ENCODE data around the gene SLIT1. TPM values are rescaled to one million over a fixed set of nuclear protein-coding genes. Genes with fewer than 3 reads are reported as not detected.
A peak's percentile ranks its signal among the peaks of the same experiment; 100 is the strongest.

The SLIT1 gene
- total and polyA plus RNA-seq, 5 donors from 2014 or later = 0.32 TPM; not detected in 4

GRCh38 chr10:97211229-97211628, 25.5 kb upstream of the SLIT1 start:
- Mint-ChIP-seq H3K4me1 (peaks cover 0 to 5% (median 0%) of the 10 kb centered on the region in 4 donors), H3K4me3 (no peak overlapping the region), H3K27ac (no peak overlapping the region), H3K27me3 (no peaks in the 10 kb centered on the region), H3K36me3 (no peaks in the 10 kb centered on the region), H3K9me3 (no peaks in the 10 kb centered on the region)
- ATAC-seq (ENCODE audit: low read depth in 2 of 2) (no peak), DNase-seq (no peak)
- H3K4me1 ChIP-seq (ENCODE audit: control insufficient read depth, insufficient read depth, low read length, poor library complexity, severe bottlenecking) = no peaks in the 10 kb centered on the region
- no peaks in the 10 kb centered on the region for H3K27me3 ChIP-seq (ENCODE audit: control insufficient read depth, insufficient read depth, low read length)
- no peaks in the 10 kb centered on the region for H3K36me3 ChIP-seq (ENCODE audit: control insufficient read depth, insufficient read depth, low read length)
- H3K27ac ChIP-seq (ENCODE audit: insufficient read depth, low read length, poor library complexity, severe bottlenecking) = no peak overlapping the region
- no peak overlapping the region for H3K4me3 ChIP-seq (ENCODE audit: low read depth, low read length)
- no peaks in the 10 kb centered on the region for H3K9me3 ChIP-seq (ENCODE audit: control insufficient read depth in 2 of 2, low read length in 2 of 2)

- Mint-ChIP-seq H3K4me1 (peaks cover 0 to 5% (median 0%) of the 10 kb centered on the region in 4 donors), H3K9me3 (no peaks in the 10 kb centered on the region), H3K4me3 (no peak overlapping the region), H3K27ac (no peak overlapping the region), H3K27me3 (no peaks in the 10 kb centered on the region), H3K36me3 (no peaks in the 10 kb centered on the region)
- Histone ChIP-seq H3K27ac (ENCODE audit: insufficient read depth, low read length, poor library complexity, severe bottlenecking) (no peak overlapping the region), H3K4me3 (ENCODE audit: low read depth, low read length) (no peak overlapping the region), H3K4me1 (ENCODE audit: control insufficient read depth, insufficient read depth, low read length, poor library complexity, severe bottlenecking) (no peaks in the 10 kb centered on the region), H3K36me3 (ENCODE audit: control insufficient read depth, insufficient read depth, low read length) (no peaks in the 10 kb centered on the region), H3K27me3 (ENCODE audit: control insufficient read depth, insufficient read depth, low read length) (no peaks in the 10 kb centered on the region), H3K9me3 (ENCODE audit: control insufficient read depth in 2 of 2, low read length in 2 of 2) (no peaks in the 10 kb centered on the region)
- DNase-seq (peak; percentile 47 to 64 (median 62)), ATAC-seq (ENCODE audit: low read depth in 2 of 2) (peak in 1 of 2 donors; percentile 44)
These were observed 24.8 kb upstream of the SLIT1 start for GRCh38 chr10:97210543-97210960.

DNA sequence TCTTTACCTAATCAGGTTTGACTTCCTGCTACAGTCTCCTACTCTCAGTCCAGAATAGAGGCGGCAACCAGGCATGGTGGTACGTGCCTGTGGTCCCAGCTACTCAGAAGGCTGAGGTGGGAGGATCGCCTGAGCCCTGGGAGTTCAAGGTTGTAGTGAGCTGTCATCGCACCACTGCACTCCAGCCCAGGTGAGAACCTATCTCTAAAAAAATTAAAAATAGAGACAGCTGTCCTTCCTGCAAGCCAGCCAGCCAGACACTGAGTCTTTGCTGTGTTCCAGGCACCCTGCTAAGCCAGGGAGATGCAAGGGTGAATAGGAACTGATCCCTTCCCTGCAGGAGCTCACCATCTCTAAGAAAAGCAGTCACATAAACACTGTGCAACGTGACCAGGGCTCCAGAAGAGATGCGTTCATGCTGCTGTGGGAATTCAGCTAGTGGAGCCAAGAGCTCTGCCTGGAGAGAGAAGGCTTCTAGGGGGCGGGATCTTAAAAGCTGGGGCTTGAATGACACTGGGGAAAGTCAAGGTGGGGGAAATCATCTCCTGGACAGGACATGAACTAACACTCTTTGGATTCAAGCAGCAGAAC, 22.1 kb upstream of the SLIT1 start:
- DNase-seq (no peak), ATAC-seq (ENCODE audit: low read depth in 2 of 2) (no peak)
- no peaks in the 10 kb centered on the region for H3K36me3 ChIP-seq (ENCODE audit: control insufficient read depth, insufficient read depth, low read length)
- Mint-ChIP-seq H3K9me3 (no peaks in the 10 kb centered on the region), H3K27ac (no peak overlapping the region), H3K4me3 (no peak overlapping the region), H3K36me3 (no peaks in the 10 kb centered on the region), H3K4me1 (peaks cover 0 to 5% (median 0%) of the 10 kb centered on the region in 4 donors), H3K27me3 (no peaks in the 10 kb centered on the region)
- H3K27me3 ChIP-seq (ENCODE audit: control insufficient read depth, insufficient read depth, low read length) = no peaks in the 10 kb centered on the region
- no peaks in the 10 kb centered on the region for H3K9me3 ChIP-seq (ENCODE audit: control insufficient read depth in 2 of 2, low read length in 2 of 2)
- no peak overlapping the region for H3K27ac ChIP-seq (ENCODE audit: insufficient read depth, low read length, poor library complexity, severe bottlenecking)
- no peaks in the 10 kb centered on the region for H3K4me1 ChIP-seq (ENCODE audit: control insufficient read depth, insufficient read depth, low read length, poor library complexity, severe bottlenecking)
- no peak overlapping the region for H3K4me3 ChIP-seq (ENCODE audit: low read depth, low read length)

GRCh38 chr10:97207131-97207530, 21.4 kb upstream of the SLIT1 start:
- H3K4me3 ChIP-seq (ENCODE audit: low read depth, low read length) = no peak overlapping the region
- Mint-ChIP-seq H3K27ac (no peak overlapping the region), H3K4me1 (peaks cover 0 to 5% (median 0%) of the 10 kb centered on the region in 4 donors), H3K36me3 (no peaks in the 10 kb centered on the region), H3K9me3 (no peaks in the 10 kb centered on the region), H3K27me3 (peaks cover 4% of the 10 kb centered on the region), H3K4me3 (no peak overlapping the region)
- no peak overlapping the region for H3K27ac ChIP-seq (ENCODE audit: insufficient read depth, low read length, poor library complexity, severe bottlenecking)
- ATAC-seq (ENCODE audit: low read depth in 2 of 2) (no peak), DNase-seq (no peak)
- H3K27me3 ChIP-seq (ENCODE audit: control insufficient read depth, insufficient read depth, low read length) = no peaks in the 10 kb centered on the region
- no peaks in the 10 kb centered on the region for H3K9me3 ChIP-seq (ENCODE audit: control insufficient read depth in 2 of 2, low read length in 2 of 2)
- no peaks in the 10 kb centered on the region for H3K36me3 ChIP-seq (ENCODE audit: control insufficient read depth, insufficient read depth, low read length)
- no peaks in the 10 kb centered on the region for H3K4me1 ChIP-seq (ENCODE audit: control insufficient read depth, insufficient read depth, low read length, poor library complexity, severe bottlenecking)

- Histone ChIP-seq H3K27me3 (ENCODE audit: control insufficient read depth, insufficient read depth, low read length) (no peaks in the 10 kb centered on the region), H3K36me3 (ENCODE audit: control insufficient read depth, insufficient read depth, low read length) (no peaks in the 10 kb centered on the region), H3K27ac (ENCODE audit: insufficient read depth, low read length, poor library complexity, severe bottlenecking) (no peak overlapping the region), H3K4me3 (ENCODE audit: low read depth, low read length) (no peak overlapping the region), H3K9me3 (ENCODE audit: control insufficient read depth in 2 of 2, low read length in 2 of 2) (no peaks in the 10 kb centered on the region), H3K4me1 (ENCODE audit: control insufficient read depth, insufficient read depth, low read length, poor library complexity, severe bottlenecking) (no peaks in the 10 kb centered on the region)
- ATAC-seq (ENCODE audit: low read depth in 2 of 2) = no peak
- Mint-ChIP-seq H3K4me3 (no peak overlapping the region), H3K27ac (no peak overlapping the region), H3K27me3 (peaks cover 10% of the 10 kb centered on the region), H3K36me3 (peaks cover 2% of the 10 kb centered on the region), H3K4me1 (peaks cover 0 to 8% (median 3%) of the 10 kb centered on the region in 4 donors), H3K9me3 (no peaks in the 10 kb centered on the region)
- no peak for DNase-seq
These were observed 19.3 kb upstream of the SLIT1 start for GRCh38 chr10:97204826-97205679.

DNA sequence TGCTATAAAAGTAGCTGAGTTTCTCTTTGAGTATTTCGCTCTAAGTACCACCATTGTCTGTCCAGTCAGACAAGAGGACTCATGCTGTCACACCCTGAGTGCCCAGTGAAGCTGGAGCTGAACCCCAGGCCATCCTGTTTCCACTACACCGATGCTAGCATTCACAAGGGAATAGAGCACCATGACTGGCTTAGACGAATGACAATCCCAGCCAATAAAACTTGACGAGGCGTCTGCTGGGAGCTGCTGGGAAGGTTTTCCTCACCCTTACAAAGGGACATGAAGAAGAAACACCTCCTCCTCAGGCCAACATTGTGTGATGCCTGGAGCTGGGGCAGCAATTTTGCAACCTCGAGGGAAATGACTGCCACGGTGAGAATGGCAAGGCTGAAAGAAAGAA, 17.5 kb upstream of the SLIT1 start:
- peaks cover 2% of the 10 kb centered on the region for H3K36me3 Mint-ChIP-seq
- H3K9me3 Mint-ChIP-seq = no peaks in the 10 kb centered on the region
- no peak overlapping the region for H3K4me3 Mint-ChIP-seq
- no peaks in the 10 kb centered on the region for H3K27me3 ChIP-seq (ENCODE audit: control insufficient read depth, insufficient read depth, low read length)
- no peaks in the 10 kb centered on the region for H3K36me3 ChIP-seq (ENCODE audit: control insufficient read depth, insufficient read depth, low read length)
- no peaks in the 10 kb centered on the region for H3K4me1 ChIP-seq (ENCODE audit: control insufficient read depth, insufficient read depth, low read length, poor library complexity, severe bottlenecking)
- peaks cover 19% of the 10 kb centered on the region for H3K27me3 Mint-ChIP-seq
- ATAC-seq (ENCODE audit: low read depth in 2 of 2) (no peak), DNase-seq (no peak)
- H3K9me3 ChIP-seq (ENCODE audit: control insufficient read depth in 2 of 2, low read length in 2 of 2) = no peaks in the 10 kb centered on the region
- H3K27ac ChIP-seq (ENCODE audit: insufficient read depth, low read length, poor library complexity, severe bottlenecking) = no peak overlapping the region
- H3K4me1 Mint-ChIP-seq = peaks cover 3 to 8% (median 6%) of the 10 kb centered on the region in 4 donors
- H3K4me3 ChIP-seq (ENCODE audit: low read depth, low read length) = no peak overlapping the region
- H3K27ac Mint-ChIP-seq = no peak overlapping the region

DNA sequence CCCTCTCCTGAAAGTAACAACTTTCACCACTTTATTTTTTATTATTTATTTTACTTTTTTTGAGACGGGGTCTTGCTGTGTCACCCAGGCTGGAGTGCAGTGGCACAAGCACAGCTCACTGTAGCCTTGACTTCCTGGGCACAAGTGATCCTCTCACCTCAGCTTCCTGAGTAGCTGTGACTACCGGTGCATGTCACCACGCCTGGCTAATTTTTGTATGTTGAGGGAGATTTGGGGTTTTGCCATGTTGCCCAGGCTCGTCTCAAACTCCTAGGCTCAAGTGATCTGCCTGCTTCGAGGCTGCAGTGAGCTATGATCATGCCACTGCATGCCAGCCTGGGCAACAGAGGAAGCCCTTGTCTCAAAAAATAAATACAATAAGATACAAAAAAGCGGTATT, 14.9 kb upstream of the SLIT1 start:
- peaks cover 9 to 17% (median 13%) of the 10 kb centered on the region in 4 donors for H3K4me1 Mint-ChIP-seq
- H3K27ac Mint-ChIP-seq = peak overlapping the region in 1 of 3 donors; percentile 15

More for the DNA sequence above, 14.9 kb upstream of the SLIT1 start:
- Histone ChIP-seq H3K9me3 (ENCODE audit: control insufficient read depth in 2 of 2, low read length in 2 of 2) (no peaks in the 10 kb centered on the region), H3K27me3 (ENCODE audit: control insufficient read depth, insufficient read depth, low read length) (peaks cover 2% of the 10 kb centered on the region), H3K27ac (ENCODE audit: insufficient read depth, low read length, poor library complexity, severe bottlenecking) (no peak overlapping the region), H3K36me3 (ENCODE audit: control insufficient read depth, insufficient read depth, low read length) (no peaks in the 10 kb centered on the region), H3K4me3 (ENCODE audit: low read depth, low read length) (no peak overlapping the region), H3K4me1 (ENCODE audit: control insufficient read depth, insufficient read depth, low read length, poor library complexity, severe bottlenecking) (peaks cover 10% of the 10 kb centered on the region)
- H3K27me3 Mint-ChIP-seq = peaks cover 27% of the 10 kb centered on the region
- ATAC-seq (ENCODE audit: low read depth in 2 of 2) (no peak), DNase-seq (peak in 1 of 3 donors; percentile 13)
- H3K9me3 Mint-ChIP-seq = no peaks in the 10 kb centered on the region
- peaks cover 2% of the 10 kb centered on the region for H3K36me3 Mint-ChIP-seq
- no peak overlapping the region for H3K4me3 Mint-ChIP-seq

All from CD4-positive, CD25-positive, alpha-beta regulatory T cell (primary cell).